Activated naive CD8-positive, alpha-beta T cell treated with anti-CD3 and anti-CD28 coated beads for 36 hours (primary cell): ENCODE results near the gene MSI2. TPM values are rescaled to one million over a fixed set of nuclear protein-coding genes. Genes with fewer than 3 reads are reported as not detected.

ENCODE experiments used
- DNase-seq: peaks from one replicate; pipeline ENCODE4 v3.0.0; 2021
- H3K27ac Mint-ChIP-seq: one replicate; pipeline ENCODE4 v1.8.0; 2022; ENCODE audit warnings: mild to moderate bottlenecking, moderate library complexity, mixed read lengths
- H3K27me3 Mint-ChIP-seq: one replicate; pipeline ENCODE4 v1.8.0; 2022; ENCODE audit warnings: mild to moderate bottlenecking, mixed read lengths
- H3K36me3 Mint-ChIP-seq: one replicate; pipeline ENCODE4 v1.8.0; 2021; ENCODE audit warnings: mild to moderate bottlenecking, mixed read lengths
- H3K4me1 Mint-ChIP-seq: one replicate; pipeline ENCODE4 v1.8.0; 2021; ENCODE audit warnings: mixed read lengths
- H3K4me3 Mint-ChIP-seq: one replicate; pipeline ENCODE4 v1.8.0; 2022; ENCODE audit warnings: mild to moderate bottlenecking, moderate library complexity, mixed read lengths
- H3K9me3 Mint-ChIP-seq: one replicate; pipeline ENCODE4 v1.8.0; 2022; ENCODE audit warnings: mixed read lengths
- total RNA-seq, 2 experiments: library from RNA; stranded (reverse); gene quantifications; one replicate each; pipeline ENCODE4 v1.2.3, GENCODE V29; 2021

The MSI2 gene
- total RNA-seq, 2 experiments from 2014 or later = 48.0 to 49.4 TPM

DNA sequence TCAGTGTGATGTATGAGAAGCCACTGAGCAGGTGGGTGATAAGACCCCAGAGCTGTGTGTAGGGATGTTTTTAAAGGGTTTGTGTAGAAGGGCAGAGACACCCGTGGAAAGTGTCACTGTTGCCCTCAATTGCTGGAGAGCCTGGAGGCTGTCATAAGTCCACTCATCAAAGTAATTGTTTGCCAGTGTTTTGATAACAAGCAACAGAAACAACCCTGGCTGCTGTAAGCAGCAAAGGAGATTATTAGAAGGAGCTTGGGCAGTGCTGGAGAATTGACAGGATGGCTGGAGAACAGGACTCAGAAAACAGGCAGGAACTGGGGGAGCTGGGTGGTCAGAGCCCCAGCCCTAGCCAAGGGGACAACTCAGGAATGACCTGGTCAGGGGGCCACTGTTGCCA is 369.2 kb downstream of the MSI2 start:
- H3K9me3 Mint-ChIP-seq = no peaks in the 10 kb centered on the region
- peaks cover 22% of the 10 kb centered on the region for H3K4me1 Mint-ChIP-seq
- no peak overlapping the region for H3K4me3 Mint-ChIP-seq
- H3K27me3 Mint-ChIP-seq = no peaks in the 10 kb centered on the region
- H3K36me3 Mint-ChIP-seq = peaks cover 10% of the 10 kb centered on the region
- no peak overlapping the region for H3K27ac Mint-ChIP-seq
- DNase-seq = no peak

DNA sequence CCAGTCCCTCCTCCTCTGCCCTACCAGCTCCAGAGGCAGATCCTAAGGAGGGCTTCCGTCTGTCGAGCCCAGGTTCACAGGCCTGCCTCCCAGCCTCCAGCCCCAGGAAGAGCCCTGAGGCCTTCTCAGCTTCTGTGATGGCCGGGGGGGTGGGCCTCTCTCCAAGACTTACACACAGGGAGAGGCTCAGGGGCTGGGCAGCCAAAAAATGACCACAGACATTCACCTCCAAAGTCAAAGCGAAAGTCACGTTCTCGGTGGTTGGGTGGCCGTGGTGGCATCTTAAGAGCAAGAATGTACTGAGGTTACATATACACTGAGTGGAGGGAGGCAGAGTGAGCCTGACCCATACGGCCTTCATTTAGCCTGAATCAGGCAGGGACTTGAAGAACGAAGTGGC is 369.6 kb downstream of the MSI2 start:
- Mint-ChIP-seq H3K27me3 (no peaks in the 10 kb centered on the region), H3K4me3 (no peak overlapping the region), H3K27ac (no peak overlapping the region), H3K36me3 (peaks cover 10% of the 10 kb centered on the region), H3K4me1 (peaks cover 22% of the 10 kb centered on the region), H3K9me3 (no peaks in the 10 kb centered on the region)
- no peak for DNase-seq

DNA sequence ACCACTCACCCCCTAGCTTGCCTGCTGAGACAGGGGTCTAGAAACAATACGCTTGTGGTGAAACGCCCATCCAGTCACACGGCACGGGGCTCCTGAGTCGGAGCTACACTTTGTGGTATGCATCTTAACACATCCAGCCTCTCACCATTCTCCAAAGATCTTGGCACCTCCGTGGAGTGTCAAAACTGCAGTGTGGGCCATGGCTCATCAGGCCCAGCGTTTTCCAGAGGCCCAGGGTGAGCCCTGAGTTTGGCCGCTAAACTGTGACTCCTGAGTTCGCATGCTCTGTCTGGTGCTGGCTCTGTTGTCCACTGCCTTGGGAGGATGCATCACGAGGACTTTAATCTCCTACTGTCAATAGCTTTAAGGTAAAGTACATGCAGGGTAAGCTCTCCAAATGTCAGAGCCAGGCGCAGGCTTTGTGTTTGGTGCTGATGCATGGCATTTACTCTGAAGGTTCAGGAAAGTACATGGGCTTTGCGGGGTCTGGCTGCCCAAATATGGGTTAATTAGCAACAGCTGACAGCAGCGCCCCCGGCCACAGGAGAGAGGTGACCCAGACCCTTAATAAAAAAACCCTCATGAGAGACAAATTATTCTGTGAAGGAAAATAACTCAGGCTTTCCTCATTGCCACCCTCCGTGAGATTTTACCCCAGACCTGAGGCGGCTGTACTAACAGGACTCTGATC is 370.3 kb downstream of the MSI2 start:
- Mint-ChIP-seq H3K9me3 (no peaks in the 10 kb centered on the region), H3K36me3 (peaks cover 11% of the 10 kb centered on the region), H3K27me3 (no peaks in the 10 kb centered on the region), H3K27ac (no peak overlapping the region), H3K4me3 (no peak overlapping the region), H3K4me1 (peaks cover 22% of the 10 kb centered on the region)
- no peak for DNase-seq

DNA sequence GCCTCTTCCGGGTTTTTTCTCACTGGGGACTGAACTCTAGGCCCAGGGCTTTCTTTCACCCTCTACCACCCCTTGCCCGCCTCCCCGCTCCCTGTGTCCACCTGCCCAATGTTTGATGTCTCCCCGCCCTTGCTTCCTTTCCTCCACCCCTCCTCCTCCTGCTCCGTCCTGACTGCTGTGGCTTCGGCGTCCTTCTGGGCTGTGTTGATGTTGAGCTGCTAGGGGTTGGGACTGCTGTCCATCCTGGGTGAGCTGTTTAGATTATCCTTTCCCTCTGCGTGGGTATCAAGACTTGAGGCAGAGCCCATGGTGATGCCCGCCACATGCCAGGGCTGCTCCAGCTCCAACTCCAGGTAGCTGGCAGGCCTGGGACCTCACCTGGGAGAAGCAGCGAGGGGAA is 371.3 kb downstream of the MSI2 start:
- Mint-ChIP-seq H3K9me3 (no peaks in the 10 kb centered on the region), H3K27ac (no peak overlapping the region), H3K4me3 (no peak overlapping the region), H3K4me1 (peaks cover 20% of the 10 kb centered on the region), H3K27me3 (no peaks in the 10 kb centered on the region), H3K36me3 (peaks cover 19% of the 10 kb centered on the region)
- DNase-seq = no peak

DNA sequence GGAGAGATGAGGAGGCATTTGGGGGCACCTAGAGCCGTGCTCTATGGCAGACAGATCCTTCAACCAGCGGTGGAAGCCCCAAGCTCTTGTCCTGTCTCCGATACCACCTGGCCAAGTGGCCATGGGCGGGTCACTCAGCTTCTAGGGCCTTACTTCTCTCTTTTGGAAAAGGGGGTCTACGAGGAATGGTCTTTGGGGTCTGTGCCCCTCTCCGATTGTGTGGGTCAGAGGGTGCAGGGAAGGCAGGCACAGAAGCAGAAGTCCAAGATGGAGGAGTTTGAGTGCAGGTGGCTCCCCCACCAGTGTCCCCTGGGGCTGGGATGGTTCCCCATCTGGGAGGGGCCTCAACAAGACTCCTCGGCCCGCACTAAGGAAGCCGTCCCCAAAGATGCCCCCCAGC is 372.1 kb downstream of the MSI2 start:
- no peaks in the 10 kb centered on the region for H3K27me3 Mint-ChIP-seq
- no peak overlapping the region for H3K27ac Mint-ChIP-seq
- no peaks in the 10 kb centered on the region for H3K9me3 Mint-ChIP-seq
- H3K4me1 Mint-ChIP-seq = peaks cover 11% of the 10 kb centered on the region
- H3K36me3 Mint-ChIP-seq = peaks cover 26% of the 10 kb centered on the region
- H3K4me3 Mint-ChIP-seq = no peak overlapping the region
- DNase-seq = no peak

DNA sequence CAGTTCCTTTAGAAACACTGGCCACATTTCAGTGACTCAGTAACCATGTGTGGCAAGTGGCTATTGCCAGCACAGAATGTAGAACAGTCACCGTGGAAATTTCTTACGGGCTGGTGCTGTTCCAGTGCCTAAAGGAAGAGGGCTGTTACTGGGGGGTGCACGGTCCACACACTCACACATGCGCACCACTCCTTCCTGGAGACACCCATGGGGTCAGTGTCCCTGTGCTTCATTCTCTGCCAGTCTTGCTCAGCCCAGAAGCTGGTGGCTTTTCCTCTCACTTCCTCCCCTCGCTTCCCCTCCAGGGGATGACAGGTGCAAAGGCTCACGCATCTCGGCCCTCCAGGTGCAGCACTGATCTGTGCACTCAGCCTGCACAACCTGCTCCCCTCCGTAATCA is 373.1 kb downstream of the MSI2 start:
- Mint-ChIP-seq H3K4me1 (peaks cover 3% of the 10 kb centered on the region), H3K36me3 (peaks cover 35% of the 10 kb centered on the region), H3K27ac (no peak overlapping the region), H3K27me3 (no peaks in the 10 kb centered on the region), H3K4me3 (no peak overlapping the region), H3K9me3 (no peaks in the 10 kb centered on the region)
- no peak for DNase-seq

DNA sequence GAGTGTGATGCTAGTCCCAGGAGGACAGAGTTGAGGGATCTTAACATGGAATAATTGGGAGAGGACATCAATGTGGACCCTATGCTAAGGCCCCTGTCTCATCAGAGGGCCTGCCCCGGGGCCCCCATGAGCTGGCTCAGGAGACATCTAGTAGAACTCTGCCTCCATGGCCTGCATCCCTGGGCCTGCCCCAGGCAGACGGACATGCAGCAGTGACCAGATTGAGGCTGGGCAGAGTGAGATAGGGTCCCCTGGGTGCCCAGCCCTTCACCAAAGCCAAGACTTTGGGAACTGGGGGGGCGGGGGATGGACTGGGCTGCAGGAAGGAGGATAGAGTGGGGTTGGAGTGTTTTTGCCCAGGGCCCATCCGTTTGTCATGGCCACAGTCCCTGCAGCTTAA is 373.6 kb downstream of the MSI2 start:
- Mint-ChIP-seq H3K4me3 (no peak overlapping the region), H3K27me3 (no peaks in the 10 kb centered on the region), H3K27ac (no peak overlapping the region), H3K9me3 (no peaks in the 10 kb centered on the region), H3K36me3 (peaks cover 38% of the 10 kb centered on the region), H3K4me1 (no peaks in the 10 kb centered on the region)
- DNase-seq = no peak

DNA sequence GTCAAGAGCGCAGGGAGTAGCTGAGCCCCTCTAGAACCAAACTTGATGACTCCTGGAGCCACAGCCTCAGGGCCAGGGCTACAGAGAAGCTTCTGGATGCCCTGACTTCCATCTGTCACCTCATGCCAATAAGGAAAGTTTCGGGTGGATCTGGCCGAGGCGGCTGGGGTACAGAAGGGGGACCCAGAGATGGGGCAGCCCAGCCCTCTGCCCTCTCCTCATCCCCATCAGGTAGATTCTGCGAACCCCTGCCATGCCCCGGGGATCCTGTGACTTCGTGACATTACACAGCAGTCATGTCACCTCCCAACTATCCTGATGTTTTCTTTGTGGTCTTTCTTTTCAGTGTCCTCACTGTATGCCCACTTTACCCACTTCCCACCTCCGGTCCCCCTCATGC is 374.4 kb downstream of the MSI2 start:
- Mint-ChIP-seq H3K9me3 (no peaks in the 10 kb centered on the region), H3K4me3 (no peak overlapping the region), H3K36me3 (peaks cover 38% of the 10 kb centered on the region), H3K27ac (no peak overlapping the region), H3K4me1 (no peaks in the 10 kb centered on the region), H3K27me3 (no peaks in the 10 kb centered on the region)
- DNase-seq = no peak

DNA sequence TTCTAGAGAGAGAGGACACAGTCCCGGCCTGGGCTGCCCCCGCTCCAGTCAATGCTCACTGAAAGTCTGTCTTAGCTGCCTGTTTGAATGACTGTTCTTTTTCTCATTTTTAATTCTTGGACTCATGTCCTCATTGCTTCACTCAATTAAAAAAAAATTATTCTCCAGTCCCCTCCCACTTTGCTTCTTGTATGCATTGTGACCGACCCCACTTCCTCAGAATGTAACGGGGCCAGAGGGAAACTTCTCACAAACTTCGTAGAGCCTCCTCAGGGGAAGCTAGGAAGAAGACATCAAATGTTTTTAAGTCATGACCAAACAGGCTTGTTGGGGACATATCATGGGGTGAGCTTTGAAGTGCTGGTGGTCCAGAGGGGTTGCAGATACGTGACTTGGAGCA is 375.5 kb downstream of the MSI2 start:
- Mint-ChIP-seq H3K4me1 (no peaks in the 10 kb centered on the region), H3K9me3 (no peaks in the 10 kb centered on the region), H3K27ac (no peak overlapping the region), H3K4me3 (no peak overlapping the region), H3K27me3 (no peaks in the 10 kb centered on the region), H3K36me3 (peaks cover 36% of the 10 kb centered on the region)
- no peak for DNase-seq

DNA sequence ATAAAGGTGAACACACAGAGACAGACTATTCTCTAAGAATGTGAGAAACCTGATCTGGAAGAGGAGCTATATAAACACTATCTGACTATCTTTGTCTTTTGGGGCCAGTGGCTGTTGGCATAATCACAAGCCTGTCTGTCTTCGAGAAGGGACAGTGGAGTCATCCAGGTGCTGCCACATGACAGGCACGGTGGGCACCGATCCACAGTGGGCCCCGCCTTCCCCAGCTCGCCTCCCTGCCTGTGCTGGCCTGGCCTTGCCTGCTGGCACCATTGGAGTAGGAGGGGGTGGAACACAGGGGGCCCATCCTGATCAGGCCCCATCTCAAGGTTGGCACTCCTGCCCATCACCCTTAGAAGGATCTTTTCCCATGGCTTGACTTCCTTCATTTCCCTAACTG is 376.0 kb downstream of the MSI2 start:
- Mint-ChIP-seq H3K27ac (no peak overlapping the region), H3K36me3 (peaks cover 36% of the 10 kb centered on the region), H3K9me3 (no peaks in the 10 kb centered on the region)

DNA sequence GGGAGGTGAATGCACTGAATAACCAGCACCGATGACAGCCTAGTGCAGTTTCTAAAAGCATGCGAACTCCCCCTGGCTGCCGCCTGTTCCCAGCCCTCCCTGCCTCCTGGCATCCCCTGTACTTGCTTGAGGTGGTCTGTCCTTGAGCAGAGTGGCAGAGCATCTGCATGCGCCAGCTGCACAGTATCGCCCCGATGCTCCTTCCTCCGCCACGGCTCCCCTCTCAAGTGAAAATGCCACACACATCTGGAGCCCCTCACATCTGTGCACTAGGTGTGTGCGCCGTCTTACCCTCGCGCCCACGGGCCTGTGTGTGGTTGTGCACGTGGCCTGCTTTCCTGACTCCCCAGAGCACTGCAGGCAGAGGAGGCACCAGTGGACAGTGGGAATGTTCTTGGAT is 376.9 kb downstream of the MSI2 start:
- DNase-seq = no peak
- H3K4me1 Mint-ChIP-seq = no peaks in the 10 kb centered on the region
- H3K4me3 Mint-ChIP-seq = no peak overlapping the region
- no peaks in the 10 kb centered on the region for H3K9me3 Mint-ChIP-seq
- no peaks in the 10 kb centered on the region for H3K27me3 Mint-ChIP-seq
- H3K36me3 Mint-ChIP-seq = peaks cover 32% of the 10 kb centered on the region
- H3K27ac Mint-ChIP-seq = no peak overlapping the region

More for the DNA sequence above, 376.0 kb downstream of the MSI2 start:
- no peaks in the 10 kb centered on the region for H3K4me1 Mint-ChIP-seq
- no peaks in the 10 kb centered on the region for H3K27me3 Mint-ChIP-seq
- DNase-seq = no peak
- H3K4me3 Mint-ChIP-seq = no peak overlapping the region

DNA sequence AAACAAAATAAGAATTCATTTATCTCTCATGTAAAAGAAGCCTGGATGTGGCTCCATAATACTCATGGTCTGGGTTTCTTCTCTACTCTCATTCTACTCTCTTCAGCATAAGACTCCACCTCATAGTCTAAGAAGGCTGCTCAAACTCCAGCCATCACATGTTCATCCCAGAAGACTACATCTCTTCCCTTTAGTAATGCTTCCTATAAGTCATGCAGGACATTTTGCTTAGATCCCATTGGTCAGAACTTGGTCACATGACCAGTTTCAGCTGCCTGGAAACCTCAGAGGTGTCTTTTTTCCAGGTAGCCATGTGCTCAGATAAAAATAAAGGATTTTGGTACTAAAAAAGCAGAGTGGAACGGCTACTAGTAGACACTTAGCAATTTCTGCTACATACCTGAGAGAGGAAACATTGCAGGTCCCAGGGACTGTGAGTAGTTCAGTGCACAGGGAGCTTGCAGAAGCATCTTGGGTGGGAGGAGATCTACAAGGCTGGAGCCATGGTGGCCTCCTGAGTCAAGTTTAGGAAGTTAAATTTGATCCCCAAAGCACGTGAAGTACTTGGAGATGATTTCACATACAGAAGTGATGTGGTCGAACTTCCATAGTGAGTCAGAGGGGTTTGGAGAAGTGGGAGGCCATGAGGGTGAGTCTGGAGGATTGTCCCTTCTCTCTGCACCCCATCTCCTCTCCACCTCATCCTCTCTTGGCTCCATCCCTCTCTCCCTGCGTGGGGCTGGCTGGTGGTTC is 378.6 kb downstream of the MSI2 start:
- Mint-ChIP-seq H3K4me3 (no peak overlapping the region), H3K27me3 (no peaks in the 10 kb centered on the region), H3K36me3 (peaks cover 30% of the 10 kb centered on the region), H3K9me3 (no peaks in the 10 kb centered on the region), H3K4me1 (no peaks in the 10 kb centered on the region), H3K27ac (no peak overlapping the region)
- DNase-seq = no peak

DNA sequence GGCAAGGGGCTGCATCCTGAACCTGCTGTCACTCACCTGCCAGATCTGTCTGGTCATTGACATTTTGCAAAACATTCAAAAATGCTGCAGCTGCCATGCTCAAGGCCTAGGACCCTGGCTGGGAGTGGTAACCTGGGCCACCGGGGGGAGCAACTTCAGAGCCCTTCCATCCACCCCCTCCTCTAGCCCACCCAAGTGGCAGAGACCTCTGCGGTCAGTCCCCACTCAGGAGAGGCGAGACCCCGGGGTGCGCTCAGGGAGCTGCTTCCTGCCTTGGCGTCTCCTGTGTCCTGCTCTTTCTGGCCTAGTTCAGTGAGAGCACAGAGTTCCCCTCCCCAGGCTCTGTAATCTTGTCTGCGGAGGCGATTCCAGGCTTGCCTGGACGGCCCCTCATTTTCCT is 380.0 kb downstream of the MSI2 start:
- Mint-ChIP-seq H3K27ac (no peak overlapping the region), H3K36me3 (peaks cover 30% of the 10 kb centered on the region), H3K4me3 (no peak overlapping the region), H3K27me3 (no peaks in the 10 kb centered on the region), H3K4me1 (no peaks in the 10 kb centered on the region), H3K9me3 (no peaks in the 10 kb centered on the region)
- DNase-seq = no peak

DNA sequence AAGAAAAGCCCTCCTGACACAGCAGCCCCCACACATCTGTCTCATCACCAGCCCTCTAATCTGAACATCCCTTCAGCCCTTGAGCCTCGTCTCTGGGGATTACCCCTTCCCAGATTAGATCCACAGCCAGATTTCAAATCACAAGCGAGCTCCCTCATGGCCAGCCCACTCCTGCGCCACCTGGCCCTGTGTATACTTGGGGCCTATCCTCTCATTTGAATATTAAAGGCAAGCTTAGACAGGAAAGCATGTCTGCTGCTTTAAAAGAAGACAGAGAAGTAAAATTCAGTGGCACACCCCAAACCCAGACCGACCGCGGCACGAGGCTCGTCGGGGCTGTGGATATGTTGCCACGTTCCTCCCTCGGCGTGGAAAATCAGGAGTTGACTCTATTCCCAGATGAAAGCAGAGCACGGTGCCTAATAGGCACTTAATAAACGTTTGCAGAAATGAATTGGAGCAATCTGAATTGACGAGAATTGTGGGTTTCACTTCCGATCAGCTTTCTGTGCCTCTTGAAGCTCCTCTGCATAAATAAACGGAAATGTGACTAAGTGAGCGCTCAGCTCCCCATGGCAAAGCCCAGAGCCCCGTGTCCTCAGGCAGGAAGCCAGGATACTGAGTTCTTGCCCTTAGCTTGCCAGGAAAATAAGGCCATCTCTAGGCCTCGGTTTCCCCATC is 380.8 kb downstream of the MSI2 start:
- no peaks in the 10 kb centered on the region for H3K4me1 Mint-ChIP-seq
- DNase-seq = no peak
- H3K4me3 Mint-ChIP-seq = no peak overlapping the region
- no peak overlapping the region for H3K27ac Mint-ChIP-seq
- H3K27me3 Mint-ChIP-seq = no peaks in the 10 kb centered on the region
- no peaks in the 10 kb centered on the region for H3K9me3 Mint-ChIP-seq
- peaks cover 24% of the 10 kb centered on the region for H3K36me3 Mint-ChIP-seq

DNA sequence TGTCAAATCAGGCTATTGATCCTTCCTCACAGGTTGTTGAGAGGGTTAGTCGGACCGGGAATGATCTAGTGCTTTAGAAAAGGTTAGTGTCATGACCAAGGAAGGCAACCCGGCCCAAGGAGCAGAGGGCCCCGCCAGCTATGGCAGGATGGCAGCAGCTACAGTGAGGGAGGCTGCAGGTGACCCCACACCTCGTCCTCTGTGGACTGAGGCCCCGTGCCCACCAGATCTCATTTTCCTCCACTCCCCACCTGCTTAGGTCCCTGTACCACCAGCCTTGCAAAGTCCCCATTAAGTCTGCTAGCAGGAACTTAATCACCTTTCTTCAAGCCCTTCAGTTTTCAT is 381.3 kb downstream of the MSI2 start:
- no peak overlapping the region for H3K27ac Mint-ChIP-seq
- H3K9me3 Mint-ChIP-seq = no peaks in the 10 kb centered on the region
- no peak for DNase-seq
- H3K36me3 Mint-ChIP-seq = peaks cover 20% of the 10 kb centered on the region
- H3K4me3 Mint-ChIP-seq = no peak overlapping the region
- H3K4me1 Mint-ChIP-seq = no peaks in the 10 kb centered on the region
- no peaks in the 10 kb centered on the region for H3K27me3 Mint-ChIP-seq

DNA sequence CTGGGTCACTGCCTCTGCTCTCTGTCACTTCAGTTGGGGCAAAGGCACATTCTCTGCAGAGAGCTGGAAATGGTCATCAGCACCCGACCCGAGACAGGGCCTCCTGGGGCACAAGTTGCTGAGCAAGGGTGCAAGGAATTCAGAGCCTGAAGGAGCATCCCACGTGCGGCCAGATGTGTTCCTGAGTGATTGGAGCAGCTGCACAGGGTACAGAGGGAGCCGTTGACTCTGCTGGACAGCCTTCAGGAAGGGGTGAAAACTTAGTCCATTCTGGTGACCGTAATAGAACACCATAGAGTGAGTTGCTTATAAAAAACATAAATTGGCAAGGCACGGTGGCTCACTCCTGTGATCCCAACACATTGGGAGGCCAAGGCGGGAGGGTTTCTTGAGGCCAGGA is 382.0 kb downstream of the MSI2 start:
- Mint-ChIP-seq H3K27me3 (no peaks in the 10 kb centered on the region), H3K36me3 (peaks cover 13% of the 10 kb centered on the region), H3K4me3 (no peak overlapping the region), H3K9me3 (no peaks in the 10 kb centered on the region), H3K4me1 (no peaks in the 10 kb centered on the region), H3K27ac (no peak overlapping the region)
- DNase-seq = no peak
